GM21360 (cell line): Measurements from ENCODE around the gene MNT.
"Not testable (repeated sequence)": the region's sequence is repeated elsewhere in the genome, so short reads cannot be mapped to it uniquely, and the experiment has no call there.

ENCODE experiments used
- ATAC-seq: cut with Tn5 transposase; IDR thresholded peaks from one replicate; pipeline ENCODE4 v1.9.1; 2021; ENCODE audit warnings: mild to moderate bottlenecking, moderate library complexity; ENCODE audit not compliant: unreplicated experiment

Gene MNT, protein sequence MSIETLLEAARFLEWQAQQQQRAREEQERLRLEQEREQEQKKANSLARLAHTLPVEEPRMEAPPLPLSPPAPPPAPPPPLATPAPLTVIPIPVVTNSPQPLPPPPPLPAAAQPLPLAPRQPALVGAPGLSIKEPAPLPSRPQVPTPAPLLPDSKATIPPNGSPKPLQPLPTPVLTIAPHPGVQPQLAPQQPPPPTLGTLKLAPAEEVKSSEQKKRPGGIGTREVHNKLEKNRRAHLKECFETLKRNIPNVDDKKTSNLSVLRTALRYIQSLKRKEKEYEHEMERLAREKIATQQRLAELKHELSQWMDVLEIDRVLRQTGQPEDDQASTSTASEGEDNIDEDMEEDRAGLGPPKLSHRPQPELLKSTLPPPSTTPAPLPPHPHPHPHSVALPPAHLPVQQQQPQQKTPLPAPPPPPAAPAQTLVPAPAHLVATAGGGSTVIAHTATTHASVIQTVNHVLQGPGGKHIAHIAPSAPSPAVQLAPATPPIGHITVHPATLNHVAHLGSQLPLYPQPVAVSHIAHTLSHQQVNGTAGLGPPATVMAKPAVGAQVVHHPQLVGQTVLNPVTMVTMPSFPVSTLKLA

DNA sequence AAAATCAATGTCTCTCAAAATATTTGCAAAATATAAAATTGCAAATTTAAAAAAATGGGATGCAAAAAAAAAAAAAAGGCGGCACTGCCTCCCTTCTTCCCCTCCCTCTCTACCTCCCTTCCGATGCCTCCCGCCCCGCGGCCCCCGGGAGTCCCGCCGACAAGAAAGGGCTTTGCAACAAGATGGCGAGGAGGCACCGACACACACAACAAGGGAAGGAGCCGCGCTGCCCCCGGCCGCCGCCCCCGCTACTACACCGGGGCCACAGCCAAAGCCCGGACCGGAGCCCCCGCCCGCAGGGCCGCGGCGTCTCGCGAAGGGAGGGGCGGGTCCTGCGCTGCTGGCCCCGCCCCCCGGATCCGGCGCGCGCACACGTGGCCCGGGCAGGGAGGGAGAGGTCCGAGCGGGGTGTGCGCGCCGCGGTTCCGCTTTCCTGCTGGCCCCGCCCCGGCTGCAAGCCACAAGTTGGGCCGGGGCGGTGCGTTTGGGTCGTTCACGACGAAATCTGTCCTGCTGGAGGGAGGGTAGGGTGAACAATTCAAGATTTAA is at the start of gene MNT:
MNT (minus strand) TSS at position 184 of the 549 bp plus-strand sequence. CDS start 348 bp downstream, outside the sequence.
- ATAC-seq, result peak; percentile 33

- ATAC-seq, result no peak
These were observed 49.3 kb upstream of the MNT start for GRCh38 chr17:2450016-2450650.

DNA sequence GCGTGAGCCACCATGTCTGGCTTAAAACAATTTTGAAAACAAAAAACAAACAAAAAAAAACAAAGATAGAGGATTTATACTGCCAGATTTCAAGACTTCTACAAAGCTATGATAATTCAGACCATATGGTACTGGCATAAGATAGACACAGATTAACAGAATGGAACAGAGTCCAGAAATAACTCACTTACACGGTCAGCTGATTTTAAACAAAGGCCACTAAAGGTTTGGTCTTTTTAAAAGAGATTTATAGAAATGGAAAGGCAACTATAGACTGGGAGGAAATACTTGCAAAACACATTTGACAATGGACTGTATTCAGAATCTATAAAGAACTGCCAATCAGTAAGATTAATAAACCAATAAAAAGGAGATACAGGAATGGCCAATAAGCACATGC is 48.6 kb upstream of the MNT start:
- ATAC-seq, result no peak

- not testable (repeated sequence) for ATAC-seq
These were observed 46.6 kb upstream of the MNT start for GRCh38 chr17:2447479-2447878.

- ATAC-seq, result no peak
These were observed 44.8 kb upstream of the MNT start for GRCh38 chr17:2445638-2446037.

- ATAC-seq, result no peak
These were observed 43.5 kb upstream of the MNT start for GRCh38 chr17:2444382-2444781.

GRCh38 chr17:2442166-2442565 is 41.3 kb upstream of the MNT start:
- no peak for ATAC-seq

GRCh38 chr17:2440930-2441329 is 40.1 kb upstream of the MNT start:
- no peak for ATAC-seq

GRCh38 chr17:2439997-2440396 is 39.1 kb upstream of the MNT start:
- ATAC-seq, result not testable (repeated sequence)

DNA sequence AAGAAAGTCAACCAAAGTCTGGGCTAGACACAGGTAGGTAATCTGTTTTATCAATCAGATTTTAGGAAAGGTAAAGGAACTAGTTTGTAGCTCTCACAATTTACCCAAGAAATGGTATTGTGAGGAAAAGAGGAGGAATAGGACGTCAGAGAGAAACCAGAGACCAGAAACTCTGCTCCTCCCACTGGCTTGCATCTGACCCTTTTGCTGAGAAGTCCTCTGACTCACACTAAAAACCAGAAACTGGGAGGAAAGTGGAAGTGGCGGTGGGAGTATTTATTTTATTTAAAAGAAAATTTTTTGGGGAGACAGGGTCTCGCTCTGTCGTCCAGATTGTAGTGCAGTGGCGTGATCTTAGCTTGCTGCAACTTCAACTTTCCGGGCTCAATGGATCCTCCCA is 38.0 kb upstream of the MNT start:
- ATAC-seq, result no peak

DNA sequence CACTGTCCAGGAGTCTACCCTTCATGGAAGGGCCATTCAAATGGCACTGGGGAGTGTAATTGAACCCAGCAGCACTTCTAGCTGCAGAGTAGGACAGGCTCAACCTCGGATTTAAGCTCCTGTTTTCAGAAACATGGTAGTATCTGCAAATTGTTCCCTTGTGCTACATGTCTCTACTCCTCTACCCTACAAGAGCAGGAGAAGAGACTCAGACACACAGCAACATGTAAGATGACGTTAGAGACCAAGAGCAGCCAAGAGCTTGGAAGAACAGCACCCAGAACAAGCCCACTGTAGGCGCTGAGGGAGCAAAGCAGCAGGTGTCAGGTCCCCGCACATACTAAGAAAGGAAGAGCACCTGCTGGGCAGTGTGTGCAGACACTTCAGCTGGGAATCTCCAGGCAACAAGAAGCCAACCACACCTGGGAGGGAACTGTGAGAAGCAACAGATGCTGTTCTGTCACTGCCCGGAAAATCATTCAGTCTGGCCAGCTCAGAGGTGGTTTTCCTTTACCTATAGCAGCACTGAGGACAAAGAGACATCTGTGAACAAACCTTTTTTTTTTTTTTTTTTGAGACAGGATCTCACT is 35.6 kb upstream of the MNT start:
- ATAC-seq, result no peak

GRCh38 chr17:2435862-2436261 is 35.0 kb upstream of the MNT start:
- ATAC-seq, result no peak

GRCh38 chr17:2435181-2435741 is 34.4 kb upstream of the MNT start:
- no peak for ATAC-seq

- no peak for ATAC-seq
These were observed 32.8 kb upstream of the MNT start for GRCh38 chr17:2433696-2434095.

DNA sequence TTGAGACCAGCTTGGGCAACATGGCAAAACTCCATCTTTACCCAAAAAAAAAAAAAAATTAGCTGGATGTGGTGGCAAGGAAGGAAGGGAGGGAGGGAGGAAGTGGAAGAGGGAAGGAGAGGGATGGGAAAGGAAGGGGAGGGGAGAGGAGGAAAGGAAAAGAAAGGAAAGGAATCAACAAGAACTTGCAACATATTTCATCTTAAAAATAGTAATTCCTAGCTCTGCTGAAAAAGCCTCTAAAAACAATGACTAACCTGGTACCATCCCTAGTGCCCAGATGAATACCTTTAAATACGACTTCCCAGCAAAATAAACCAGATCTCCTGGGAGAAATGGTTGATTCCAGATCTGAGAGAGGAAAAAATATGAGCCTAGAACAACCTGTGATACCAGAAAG is 27.1 kb upstream of the MNT start:
- no peak for ATAC-seq

DNA sequence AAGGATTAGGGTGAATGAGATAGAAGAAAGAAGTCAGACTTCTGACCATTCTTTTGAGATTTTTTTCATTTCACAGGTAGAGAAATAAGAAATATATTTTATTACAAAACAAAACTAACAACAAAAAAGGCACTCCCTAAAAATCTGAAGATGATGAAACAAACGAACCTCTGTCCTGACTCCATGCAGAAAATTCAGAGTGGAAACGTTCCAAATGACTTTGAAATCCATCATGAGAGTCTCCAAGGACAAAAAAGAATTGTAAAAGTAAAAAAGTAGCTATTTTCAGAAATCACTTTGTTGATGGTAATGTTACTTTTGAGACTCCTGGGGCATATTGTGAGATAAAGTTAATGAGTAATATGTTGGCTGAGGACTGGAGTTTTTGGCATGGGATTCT is 26.4 kb upstream of the MNT start:
- ATAC-seq, result no peak

GRCh38 chr17:2423271-2423670 is 22.4 kb upstream of the MNT start:
- ATAC-seq, result no peak

DNA sequence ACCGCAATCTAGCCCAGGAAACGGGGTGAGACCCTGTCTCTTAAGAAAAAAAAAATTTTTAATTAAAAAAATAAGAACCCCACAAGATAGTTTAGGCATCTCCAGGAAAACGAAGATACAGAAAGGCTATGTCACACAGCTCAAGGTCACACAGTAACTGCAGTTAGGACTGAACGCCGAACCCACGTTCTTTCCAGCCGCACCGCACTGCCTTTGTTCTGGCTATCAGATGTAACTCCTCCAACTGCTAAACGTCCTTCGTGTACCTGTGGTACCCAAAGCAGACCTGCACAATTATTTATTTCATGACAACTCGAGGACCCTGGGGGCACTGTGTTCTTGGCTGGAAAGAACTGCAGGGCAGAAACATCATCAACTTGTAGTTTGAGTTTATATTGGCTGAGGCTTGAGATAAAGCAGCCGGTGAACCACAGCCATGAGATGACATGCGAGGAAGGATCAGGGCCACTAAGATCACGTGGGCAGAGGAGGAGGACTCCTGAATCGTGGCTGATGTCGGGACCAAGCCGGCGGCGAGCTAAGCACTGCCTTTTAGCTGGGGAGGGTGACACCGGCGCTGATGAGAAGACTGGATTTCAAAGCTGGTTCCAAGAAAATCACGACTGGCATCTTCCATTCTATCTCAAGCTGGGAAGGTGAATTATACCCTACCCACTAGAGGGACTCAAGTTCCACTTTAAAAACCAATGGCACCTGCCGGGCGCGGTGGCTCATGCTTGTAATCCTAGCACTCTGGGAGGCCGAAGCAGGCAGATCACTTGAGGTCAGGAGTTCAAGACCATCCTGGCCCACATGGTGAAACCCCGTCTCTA is 20.7 kb upstream of the MNT start:
- no peak for ATAC-seq

GRCh38 chr17:2420176-2420575 is 19.3 kb upstream of the MNT start:
- ATAC-seq, result no peak

GRCh38 chr17:2419486-2419885 is 18.6 kb upstream of the MNT start:
- no peak for ATAC-seq
